HEK293 (cell line): ENCODE data around the gene PRKCQ.

ENCODE experiments used
- GLIS2 ChIP-seq: fragments of 450-650 bp; formaldehyde crosslinking; IDR thresholded peaks from 2 replicates; pipeline ENCODE4 v1.5.1; 2016; ENCODE audit warnings: missing biosample characterization, missing genetic modification characterization
- IKZF3 ChIP-seq: fragments of 450-650 bp; IDR thresholded peaks from 2 replicates; pipeline ENCODE4 v1.5.0; 2018; ENCODE audit warnings: missing biosample characterization, mild to moderate bottlenecking, missing genetic modification characterization, moderate library complexity
- KLF8 ChIP-seq: fragments of 450-650 bp; formaldehyde crosslinking; IDR thresholded peaks from 2 replicates; pipeline ENCODE4 v1.5.1; 2016; ENCODE audit warnings: missing biosample characterization, missing genetic modification characterization
- PRDM1 ChIP-seq: fragments of 450-650 bp; formaldehyde crosslinking; IDR thresholded peaks from 2 replicates; pipeline ENCODE4; 2016; ENCODE audit warnings: missing biosample characterization, missing genetic modification characterization
- SCRT2 ChIP-seq: fragments of 450-650 bp; formaldehyde crosslinking; IDR thresholded peaks from 2 replicates; pipeline ENCODE4 v1.5.1; 2016; ENCODE audit warnings: missing biosample characterization, missing genetic modification characterization
- TRIM28 ChIP-seq: IDR thresholded peaks from 2 replicates; pipeline ENCODE4 v1.6.1; 2011; ENCODE audit warnings: low read length, control low read depth, borderline replicate concordance
- ZBTB20 ChIP-seq: fragments of 450-650 bp; formaldehyde crosslinking; IDR thresholded peaks from 2 replicates; pipeline ENCODE4 v1.5.1; 2016; ENCODE audit warnings: missing biosample characterization, missing genetic modification characterization
- ZBTB26 ChIP-seq: fragments of 450-650 bp; formaldehyde crosslinking; optimal IDR thresholded peaks from 2 replicates; pipeline ENCODE3; 2016; ENCODE audit warnings: missing biosample characterization, mild to moderate bottlenecking, missing genetic modification characterization
- ZEB2 ChIP-seq: fragments of 450-650 bp; formaldehyde crosslinking; IDR thresholded peaks from 2 replicates; pipeline ENCODE4 v1.5.1; 2016; ENCODE audit warnings: missing biosample characterization, missing genetic modification characterization
- ZFP69B ChIP-seq: fragments of 450-650 bp; formaldehyde crosslinking; IDR thresholded peaks from 2 replicates; pipeline ENCODE4 v1.5.1; 2016; ENCODE audit warnings: missing biosample characterization, missing genetic modification characterization
- ZIC2 ChIP-seq: fragments of 450-650 bp; formaldehyde crosslinking; IDR thresholded peaks from 2 replicates; pipeline ENCODE4 v1.5.1; 2016; ENCODE audit warnings: missing biosample characterization, missing genetic modification characterization
- ZNF121 ChIP-seq: fragments of 450-650 bp; formaldehyde crosslinking; IDR thresholded peaks from 2 replicates; pipeline ENCODE4 v1.5.1; 2016; ENCODE audit warnings: missing biosample characterization, missing genetic modification characterization
- ZNF146 ChIP-seq: fragments of 450-650 bp; formaldehyde crosslinking; IDR thresholded peaks from 2 replicates; pipeline ENCODE4 v1.5.1; 2016; ENCODE audit warnings: missing biosample characterization, missing genetic modification characterization
- ZNF221 ChIP-seq: fragments of 450-650 bp; formaldehyde crosslinking; IDR thresholded peaks from 2 replicates; pipeline ENCODE4 v1.5.1; 2017; ENCODE audit warnings: missing biosample characterization, missing genetic modification characterization, borderline replicate concordance
- ZNF248 ChIP-seq: fragments of 450-650 bp; formaldehyde crosslinking; IDR thresholded peaks from 2 replicates; pipeline ENCODE4 v1.5.1; 2017; ENCODE audit warnings: missing biosample characterization, missing genetic modification characterization
- ZNF266 ChIP-seq: fragments of 450-650 bp; formaldehyde crosslinking; IDR thresholded peaks from 2 replicates; pipeline ENCODE4 v1.5.1; 2016; ENCODE audit warnings: missing biosample characterization, missing genetic modification characterization, low read depth
- ZNF335 ChIP-seq: fragments of 450-650 bp; formaldehyde crosslinking; conservative IDR thresholded peaks from 2 replicates; pipeline ENCODE4 v1.5.1; 2016; ENCODE audit warnings: missing biosample characterization, missing genetic modification characterization
- ZNF341 ChIP-seq: fragments of 450-650 bp; formaldehyde crosslinking; IDR thresholded peaks from 2 replicates; pipeline ENCODE4; 2016; ENCODE audit warnings: low read depth, missing biosample characterization, missing genetic modification characterization
- ZNF362 ChIP-seq: fragments of 450-650 bp; formaldehyde crosslinking; IDR thresholded peaks from 2 replicates; pipeline ENCODE4 v1.5.1; 2016; ENCODE audit warnings: missing biosample characterization, missing genetic modification characterization
- ZNF423 ChIP-seq: fragments of 450-650 bp; formaldehyde crosslinking; IDR thresholded peaks from 2 replicates; pipeline ENCODE4 v1.5.1; 2016; ENCODE audit warnings: missing biosample characterization, missing genetic modification characterization
- ZNF426 ChIP-seq: fragments of 450-650 bp; formaldehyde crosslinking; IDR thresholded peaks from 2 replicates; pipeline ENCODE4 v1.5.1; 2017; ENCODE audit warnings: missing biosample characterization, missing genetic modification characterization, mild to moderate bottlenecking, inconsistent platforms, moderate library complexity
- ZNF473 ChIP-seq: fragments of 450-650 bp; formaldehyde crosslinking; IDR thresholded peaks from 2 replicates; pipeline ENCODE4 v1.5.1; 2017; ENCODE audit warnings: missing biosample characterization, missing genetic modification characterization
- ZNF501 ChIP-seq: fragments of 450-650 bp; formaldehyde crosslinking; IDR thresholded peaks from 2 replicates; pipeline ENCODE4 v1.5.1; 2016; ENCODE audit warnings: missing biosample characterization, missing genetic modification characterization
- ZNF521 ChIP-seq: fragments of 450-650 bp; formaldehyde crosslinking; IDR thresholded peaks from 2 replicates; pipeline ENCODE4 v1.5.1; 2017; ENCODE audit warnings: missing biosample characterization, mild to moderate bottlenecking, missing genetic modification characterization
- ZNF530 ChIP-seq: fragments of 450-650 bp; formaldehyde crosslinking; IDR thresholded peaks from 2 replicates; pipeline ENCODE4 v1.5.1; 2016; ENCODE audit warnings: low read depth, missing biosample characterization, missing genetic modification characterization
- ZNF580 ChIP-seq: fragments of 450-650 bp; formaldehyde crosslinking; IDR thresholded peaks from 2 replicates; pipeline ENCODE4 v1.5.1; 2016; ENCODE audit warnings: missing biosample characterization, missing genetic modification characterization
- ZNF624 ChIP-seq: fragments of 450-650 bp; formaldehyde crosslinking; IDR thresholded peaks from 2 replicates; pipeline ENCODE4 v1.5.1; 2017; ENCODE audit warnings: missing biosample characterization, missing genetic modification characterization
- ZNF660 ChIP-seq: fragments of 450-650 bp; IDR thresholded peaks from 2 replicates; pipeline ENCODE4 v1.5.1; 2018; ENCODE audit warnings: missing biosample characterization, mild to moderate bottlenecking, missing genetic modification characterization
- ZNF677 ChIP-seq: fragments of 450-650 bp; IDR thresholded peaks from 2 replicates; pipeline ENCODE4 v1.5.0; 2018; ENCODE audit warnings: missing biosample characterization, mild to moderate bottlenecking, missing genetic modification characterization, moderate library complexity
- ZNF747 ChIP-seq: fragments of 450-650 bp; formaldehyde crosslinking; IDR thresholded peaks from 2 replicates; pipeline ENCODE4 v1.5.1; 2016; ENCODE audit warnings: missing biosample characterization, missing genetic modification characterization
- ZNF776 ChIP-seq: fragments of 450-650 bp; formaldehyde crosslinking; IDR thresholded peaks from 2 replicates; pipeline ENCODE4 v1.5.0; 2017; ENCODE audit warnings: missing biosample characterization, missing genetic modification characterization, borderline replicate concordance
- ZNF777 ChIP-seq: fragments of 450-650 bp; formaldehyde crosslinking; IDR thresholded peaks from 2 replicates; pipeline ENCODE4 v1.5.1; 2017; ENCODE audit warnings: missing biosample characterization, missing genetic modification characterization, borderline replicate concordance
- ZSCAN30 ChIP-seq: fragments of 450-650 bp; IDR thresholded peaks from 2 replicates; pipeline ENCODE4 v1.5.1; 2018; ENCODE audit warnings: missing biosample characterization, mild to moderate bottlenecking, missing genetic modification characterization, moderate library complexity
- TF ChIP-seq, protein P1 (sequence below): fragments of 450-650 bp; formaldehyde crosslinking; IDR thresholded peaks from 2 replicates; pipeline ENCODE4 v1.5.1; 2016; ENCODE audit warnings: missing biosample characterization, missing genetic modification characterization
- TF ChIP-seq, protein P2 (sequence below): fragments of 450-650 bp; formaldehyde crosslinking; IDR thresholded peaks from 2 replicates; pipeline ENCODE4 v1.5.1; 2017; ENCODE audit warnings: missing biosample characterization, missing genetic modification characterization
- TF ChIP-seq, protein P3 (sequence below): fragments of 450-650 bp; formaldehyde crosslinking; IDR thresholded peaks from 2 replicates; pipeline ENCODE4 v1.5.1; 2016; ENCODE audit warnings: missing biosample characterization, missing genetic modification characterization

Gene PRKCQ

DNA sequence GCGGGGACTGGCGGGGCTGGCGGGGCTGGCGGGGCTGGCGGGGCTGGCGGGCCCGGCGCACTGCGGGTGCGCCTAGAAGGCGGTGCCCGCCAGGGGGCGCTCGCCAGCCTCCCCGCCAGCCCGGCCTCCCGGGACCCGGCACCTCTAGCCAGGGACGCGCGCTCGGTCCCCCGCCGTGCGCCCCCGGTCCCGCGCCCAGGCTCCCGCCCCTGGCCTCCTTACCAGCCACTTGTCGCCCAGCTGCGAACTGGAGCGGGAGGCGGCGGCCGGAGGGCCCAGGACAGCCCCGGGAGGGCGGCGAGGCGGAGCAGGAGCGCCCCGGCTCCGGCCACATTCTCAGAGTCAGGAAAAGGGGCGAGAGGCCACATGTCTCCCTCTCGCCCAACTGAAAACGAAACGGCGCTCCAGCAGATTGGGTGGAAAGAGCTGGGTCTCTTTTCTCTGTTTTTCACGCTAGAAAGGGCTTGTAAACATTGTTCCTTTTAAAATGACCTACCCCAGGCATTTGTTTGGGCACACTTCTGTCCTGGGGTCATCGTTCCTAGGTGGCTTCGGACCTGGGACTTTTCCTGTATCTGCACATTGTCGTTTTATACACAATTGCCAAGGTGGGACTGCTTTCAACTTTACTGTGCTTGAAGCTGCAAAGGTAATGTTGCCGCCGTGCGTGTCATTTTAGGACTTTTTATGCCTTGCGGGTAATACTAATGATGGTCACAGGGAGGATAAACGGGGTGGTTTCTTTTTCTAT is 378 bp upstream of the PRKCQ start (continued):
- TF ChIP-seq ZNF776 (tag by site-specific recombination) (no peak), ZNF423 (tag by site-specific recombination) (no peak), IKZF3 (tag by site-specific recombination) (peak; percentile 42; the same call in 1 of the 2 replicates), ZNF248 (no peak), ZNF677 (no peak), SCRT2 (peak; percentile 72), ZFP69B (0 out of 2 replicates have a peak, but pooled peaks have one; percentile 34), ZNF121 (no peak), ZNF660 (peak; percentile 40), ZNF146 (tag by site-specific recombination) (no peak), KLF8 (peak; percentile 18; the same call in 1 of the 2 replicates), ZNF473 (tag by site-specific recombination) (no peak), ZIC2 (tag by site-specific recombination) (no peak), PRDM1 (tag by site-specific recombination) (peak; percentile 85), ZNF501 (tag by site-specific recombination) (peak; percentile 57), ZSCAN30 (peak; percentile 79), ZNF580 (tag by site-specific recombination) (no peak), ZNF362 (tag by site-specific recombination) (no peak), ZNF777 (tag by site-specific recombination) (no peak), ZNF335 (peak; percentile 97), ZBTB26 (peak; percentile 75), ZNF221 (tag by site-specific recombination) (no peak), ZBTB20 (tag by site-specific recombination) (peak; percentile 51; the same call in 1 of the 2 replicates), TRIM28 (no peak), ZEB2 (tag by site-specific recombination) (peak; percentile 21; the same call in 1 of the 2 replicates), ZNF521 (tag by site-specific recombination) (no peak), ZNF530 (tag by site-specific recombination) (no peak), ZNF341 (tag by site-specific recombination) (peak; percentile 65), GLIS2 (peak; percentile 70), ZNF266 (tag by site-specific recombination) (no peak), ZNF624 (tag by site-specific recombination) (no peak), ZNF426 (tag by site-specific recombination) (no peak), ZNF747 (tag by site-specific recombination) (no peak)
- TF ChIP-seq, protein P1, sequence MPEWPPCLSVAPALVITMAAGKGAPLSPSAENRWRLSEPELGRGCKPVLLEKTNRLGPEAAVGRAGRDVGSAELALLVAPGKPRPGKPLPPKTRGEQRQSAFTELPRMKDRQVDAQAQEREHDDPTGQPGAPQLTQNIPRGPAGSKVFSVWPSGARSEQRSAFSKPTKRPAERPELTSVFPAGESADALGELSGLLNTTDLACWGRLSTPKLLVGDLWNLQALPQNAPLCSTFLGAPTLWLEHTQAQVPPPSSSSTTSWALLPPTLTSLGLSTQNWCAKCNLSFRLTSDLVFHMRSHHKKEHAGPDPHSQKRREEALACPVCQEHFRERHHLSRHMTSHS (tag by site-specific recombination) = no peak
- TF ChIP-seq, protein P2, sequence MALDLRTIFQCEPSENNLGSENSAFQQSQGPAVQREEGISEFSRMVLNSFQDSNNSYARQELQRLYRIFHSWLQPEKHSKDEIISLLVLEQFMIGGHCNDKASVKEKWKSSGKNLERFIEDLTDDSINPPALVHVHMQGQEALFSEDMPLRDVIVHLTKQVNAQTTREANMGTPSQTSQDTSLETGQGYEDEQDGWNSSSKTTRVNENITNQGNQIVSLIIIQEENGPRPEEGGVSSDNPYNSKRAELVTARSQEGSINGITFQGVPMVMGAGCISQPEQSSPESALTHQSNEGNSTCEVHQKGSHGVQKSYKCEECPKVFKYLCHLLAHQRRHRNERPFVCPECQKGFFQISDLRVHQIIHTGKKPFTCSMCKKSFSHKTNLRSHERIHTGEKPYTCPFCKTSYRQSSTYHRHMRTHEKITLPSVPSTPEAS (tag by site-specific recombination) = no peak
- TF ChIP-seq, protein P3, sequence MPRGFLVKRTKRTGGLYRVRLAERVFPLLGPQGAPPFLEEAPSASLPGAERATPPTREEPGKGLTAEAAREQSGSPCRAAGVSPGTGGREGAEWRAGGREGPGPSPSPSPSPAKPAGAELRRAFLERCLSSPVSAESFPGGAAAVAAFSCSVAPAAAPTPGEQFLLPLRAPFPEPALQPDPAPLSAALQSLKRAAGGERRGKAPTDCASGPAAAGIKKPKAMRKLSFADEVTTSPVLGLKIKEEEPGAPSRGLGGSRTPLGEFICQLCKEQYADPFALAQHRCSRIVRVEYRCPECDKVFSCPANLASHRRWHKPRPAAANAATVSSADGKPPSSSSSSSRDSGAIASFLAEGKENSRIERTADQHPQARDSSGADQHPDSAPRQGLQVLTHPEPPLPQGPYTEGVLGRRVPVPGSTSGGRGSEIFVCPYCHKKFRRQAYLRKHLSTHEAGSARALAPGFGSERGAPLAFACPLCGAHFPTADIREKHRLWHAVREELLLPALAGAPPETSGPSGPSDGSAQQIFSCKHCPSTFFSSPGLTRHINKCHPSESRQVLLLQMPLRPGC (tag by site-specific recombination) = no peak
